ENCODE results near the gene SORCS3.

SORCS3 gene

GRCh38 chr10:104923501-104923900 is 282.4 kb downstream of the SORCS3 start:
- POLR2A ChIA-PET (ENCODE audit: low non-redundant PET): no interaction called here

GRCh38 chr10:104924101-104924795 is 283.2 kb downstream of the SORCS3 start:
- no peak overlapping the region for H3K27ac ChIP-seq
- TF ChIP-seq CTCF (conservative IDR thresholded peaks at IDR 0.05; ENCODE audit: low read depth): no peak
- ChIA-PET CTCF (interaction anchor here (0.6 to 1.8 kb wide), 7 partner anchors 8 to 1211 kb away, joined by 3 to 7 read pairs (median 3); no protein-coding TSS in a partner anchor), POLR2A (ENCODE audit: low non-redundant PET) (no interaction called here)
- no peak for DNase-seq (ENCODE audit: low spot score)

More at GRCh38 chr10:104923501-104923900, 282.4 kb downstream of the SORCS3 start:
- no peak for TF ChIP-seq CTCF (conservative IDR thresholded peaks at IDR 0.05; ENCODE audit: low read depth)
- no peak overlapping the region for H3K27ac ChIP-seq
- CTCF ChIA-PET: interaction anchor here (1.6 kb wide), 1 partner anchor 30 kb away, joined by 6 read pairs; no protein-coding TSS in a partner anchor
- DNase-seq (ENCODE audit: low spot score): no peak

GRCh38 chr10:104925232-104925851 is 284.3 kb downstream of the SORCS3 start:
- H3K27ac ChIP-seq: no peak overlapping the region
- peak; percentile 22 for DNase-seq (ENCODE audit: low spot score)
- ChIA-PET POLR2A (ENCODE audit: low non-redundant PET) (no interaction called here), CTCF (interaction anchor here (0.6 to 1.8 kb wide), 7 partner anchors 9 to 576 kb away, joined by 3 to 7 read pairs (median 3); no protein-coding TSS in a partner anchor)
- peak; percentile 39; the same call in 1 of the 2 replicates for TF ChIP-seq CTCF (conservative IDR thresholded peaks at IDR 0.05; ENCODE audit: low read depth)

- ChIA-PET POLR2A (ENCODE audit: low non-redundant PET) (no interaction called here), CTCF (no interaction called here)
- no peak overlapping the region for H3K27ac ChIP-seq
- DNase-seq (ENCODE audit: low spot score): no peak
- TF ChIP-seq CTCF (conservative IDR thresholded peaks at IDR 0.05; ENCODE audit: low read depth): no peak
Measured at GRCh38 chr10:104928734-104929133, 287.6 kb downstream of the SORCS3 start.

GRCh38 chr10:104931612-104932134 is 290.6 kb downstream of the SORCS3 start:
- DNase-seq (ENCODE audit: low spot score): no peak
- H3K27ac ChIP-seq: no peak overlapping the region
- ChIA-PET CTCF (no interaction called here), POLR2A (ENCODE audit: low non-redundant PET) (no interaction called here)
- no peak for TF ChIP-seq CTCF (conservative IDR thresholded peaks at IDR 0.05; ENCODE audit: low read depth)

GRCh38 chr10:104935656-104936055 is 294.6 kb downstream of the SORCS3 start:
- DNase-seq (ENCODE audit: low spot score): no peak
- no peak overlapping the region for H3K27ac ChIP-seq
- no peak for TF ChIP-seq CTCF (conservative IDR thresholded peaks at IDR 0.05; ENCODE audit: low read depth)
- POLR2A ChIA-PET (ENCODE audit: low non-redundant PET): no interaction called here
- CTCF ChIA-PET: no interaction called here

Measured in RWPE1 (cell line).